ENCODE data around the gene LAT. TPM values are rescaled to one million over a fixed set of nuclear protein-coding genes. Genes with fewer than 3 reads are reported as not detected.

LAT gene
- total RNA-seq, 1 experiment from 2014 or later: 3.7 TPM

GRCh38 chr16:29025218-29025617 is 40.4 kb downstream of the LAT start:
- no peak for DNase-seq (ENCODE audit: low read depth, low spot score)
- Histone ChIP-seq H3K4me3 (ENCODE audit: low read depth in 2 of 2, low read length in 2 of 2) (no peak overlapping the region), H3K36me3 (ENCODE audit: control insufficient read depth, insufficient read depth, low read length) (no peaks in the 10 kb centered on the region), H3K9me3 (ENCODE audit: control insufficient read depth, insufficient read depth, low read depth, low read length) (no peaks in the 10 kb centered on the region), H3K27me3 (ENCODE audit: control insufficient read depth, insufficient read depth, low read length) (no peaks in the 10 kb centered on the region), H3K27ac (ENCODE audit: low read length) (no peak overlapping the region), H3K4me1 (ENCODE audit: control insufficient read depth, insufficient read depth, low read length) (no peaks in the 10 kb centered on the region)
- ATAC-seq: no peak
- ChIA-PET CTCF (no interaction called here), POLR2A (no interaction called here)
- intact Hi-C loops (cut with micrococcal nuclease; ENCODE audit: unreplicated experiment) (no loop called here), in situ Hi-C loops (cut with HindIII; ENCODE audit: low pct_unique_long_range_greater_than_20kb, low sequenced_read_pairs) (no loop called here)
- BruUV-seq (replicated peaks): no TSS peak
- no peak for TF ChIP-seq CTCF (IDR thresholded peaks at IDR 0.05)
- no peak for TF ChIP-seq REST (IDR thresholded peaks at IDR 0.05; ENCODE audit: insufficient read depth in 1 of 2, low read depth in 2 of 2, low read length in 1 of 2)
- TF ChIP-seq TCF7L2 (IDR thresholded peaks at IDR 0.05; ENCODE audit: low read depth, low read length): no peak

- POLR2A ChIA-PET: no interaction called here
- in situ Hi-C loops (cut with HindIII; ENCODE audit: low pct_unique_long_range_greater_than_20kb, low sequenced_read_pairs): no loop called here
- CTCF ChIA-PET: no interaction called here
Measured at GRCh38 chr16:29025735-29026134, 40.9 kb downstream of the LAT start.

More at GRCh38 chr16:29025735-29026134, 40.9 kb downstream of the LAT start:
- BruUV-seq (replicated peaks): no TSS peak
- intact Hi-C loops (cut with micrococcal nuclease; ENCODE audit: unreplicated experiment): no loop called here
- TF ChIP-seq POLR2AphosphoS5 (IDR thresholded peaks at IDR 0.05; ENCODE audit: low read depth, low read length) (no peak), REST (IDR thresholded peaks at IDR 0.05; ENCODE audit: insufficient read depth in 1 of 2, low read depth in 2 of 2, low read length in 1 of 2) (no peak), CTCF (IDR thresholded peaks at IDR 0.05) (no peak), SIN3A (IDR thresholded peaks at IDR 0.05; ENCODE audit: borderline replicate concordance, insufficient read depth, low read depth, low read length) (no peak)
- Histone ChIP-seq H3K27ac (ENCODE audit: low read length) (no peak overlapping the region), H3K36me3 (ENCODE audit: control insufficient read depth, insufficient read depth, low read length) (no peaks in the 10 kb centered on the region), H3K4me1 (ENCODE audit: control insufficient read depth, insufficient read depth, low read length) (no peaks in the 10 kb centered on the region), H3K27me3 (ENCODE audit: control insufficient read depth, insufficient read depth, low read length) (no peaks in the 10 kb centered on the region), H3K9me3 (ENCODE audit: control insufficient read depth, insufficient read depth, low read depth, low read length) (no peaks in the 10 kb centered on the region), H3K4me3 (ENCODE audit: low read depth in 2 of 2, low read length in 2 of 2) (no peak overlapping the region)
- ATAC-seq (no peak), DNase-seq (ENCODE audit: low read depth, low spot score) (no peak)
